HEK293 (cell line): ENCODE results near the gene CIZ1.
"Not testable (repeated sequence)": the region's sequence is repeated elsewhere in the genome, so short reads cannot be mapped to it uniquely, and the experiment has no call there.

Source experiments
- CTCF ChIA-PET: fragments of 350-600 bp; formaldehyde crosslinking; extraction: SDS; loops from one replicate; lab custom pipeline; 2021; ENCODE audit warnings: antibody characterized with exemption; lab: Yijun Ruan, JAX
- POLR2A ChIA-PET: fragments of 300-600 bp; formaldehyde crosslinking; extraction: SDS; loops from one replicate; lab custom pipeline; 2020; ENCODE audit warnings: antibody characterized with exemption, inconsistent platforms; lab: Yijun Ruan, JAX
- H3K27ac ChIP-seq: fragments of 200-500 bp; sonication (Bioruptor generic); 2 replicates; pipeline ENCODE4 v1.5.1; 2014; ENCODE audit warnings: low read depth, low read length, control low read depth, inconsistent platforms; ENCODE audit errors: extremely low read depth
- H3K36me3 ChIP-seq, 2 experiments: fragments of 200-500 bp in 1 of 2; sonication (Bioruptor generic) in 1 of 2; 1 replicate in 1 of 2; 2 replicates in 1 of 2; pipeline ENCODE4 v1.5.1; 2014 to 2017; ENCODE audit warnings: inconsistent platforms in 2 of 2, low read length in 2 of 2; ENCODE audit not compliant: control insufficient read depth in 2 of 2, insufficient read depth in 1 of 2
- H3K4me1 ChIP-seq: fragments of 200-500 bp; sonication (Bioruptor generic); 2 replicates; pipeline ENCODE4 v1.5.1; 2014; ENCODE audit warnings: mild to moderate bottlenecking, low read length, inconsistent platforms; ENCODE audit not compliant: control insufficient read depth, insufficient read depth
- H3K4me3 ChIP-seq: 2 replicates; pipeline ENCODE4 v1.5.1; 2011; ENCODE audit warnings: low read depth, mild to moderate bottlenecking, control low read depth, low read length, moderate library complexity
- H3K9me3 ChIP-seq: fragments of 200-500 bp; sonication (Bioruptor generic); 2 replicates; pipeline ENCODE4 v1.5.1; 2014; ENCODE audit warnings: low read depth, low read length, inconsistent platforms; ENCODE audit not compliant: control insufficient read depth, insufficient read depth
- BCL11B ChIP-seq: fragments of 450-650 bp; formaldehyde crosslinking; IDR thresholded peaks from 2 replicates; pipeline ENCODE4 v1.5.1; 2016; ENCODE audit warnings: low read depth, missing biosample characterization, missing genetic modification characterization
- GLIS1 ChIP-seq: fragments of 450-650 bp; formaldehyde crosslinking; IDR thresholded peaks from 2 replicates; pipeline ENCODE4 v1.5.1; 2016; ENCODE audit warnings: missing biosample characterization, missing genetic modification characterization
- KLF7 ChIP-seq: fragments of 450-650 bp; formaldehyde crosslinking; IDR thresholded peaks from 2 replicates; pipeline ENCODE4 v1.5.1; 2016; ENCODE audit warnings: missing biosample characterization, missing genetic modification characterization, borderline replicate concordance
- MEIS1 ChIP-seq: sonication (generic); formaldehyde crosslinking; IDR thresholded peaks from 2 replicates; pipeline ENCODE4 v1.8.1; 2022; ENCODE audit warnings: missing genetic modification reagents, mild to moderate bottlenecking, borderline replicate concordance
- SCRT2 ChIP-seq: fragments of 450-650 bp; formaldehyde crosslinking; IDR thresholded peaks from 2 replicates; pipeline ENCODE4 v1.5.1; 2016; ENCODE audit warnings: missing biosample characterization, missing genetic modification characterization
- ZBTB48 ChIP-seq: fragments of 450-650 bp; formaldehyde crosslinking; IDR thresholded peaks from 2 replicates; pipeline ENCODE4 v1.5.1; 2016; ENCODE audit warnings: missing biosample characterization, missing genetic modification characterization
- ZIC2 ChIP-seq: fragments of 450-650 bp; formaldehyde crosslinking; IDR thresholded peaks from 2 replicates; pipeline ENCODE4 v1.5.1; 2016; ENCODE audit warnings: missing biosample characterization, missing genetic modification characterization
- ZNF10 ChIP-seq: fragments of 450-650 bp; formaldehyde crosslinking; IDR thresholded peaks from 2 replicates; pipeline ENCODE4 v1.5.1; 2017; ENCODE audit warnings: missing biosample characterization, missing genetic modification characterization
- ZNF121 ChIP-seq: fragments of 450-650 bp; formaldehyde crosslinking; IDR thresholded peaks from 2 replicates; pipeline ENCODE4 v1.5.1; 2016; ENCODE audit warnings: missing biosample characterization, missing genetic modification characterization
- ZNF23 ChIP-seq: fragments of 450-650 bp; formaldehyde crosslinking; IDR thresholded peaks from 2 replicates; pipeline ENCODE4 v1.5.1; 2016; ENCODE audit warnings: missing biosample characterization, missing genetic modification characterization, borderline replicate concordance
- ZNF311 ChIP-seq: fragments of 450-650 bp; formaldehyde crosslinking; IDR thresholded peaks from 2 replicates; pipeline ENCODE4 v1.5.1; 2017; ENCODE audit warnings: missing biosample characterization, missing genetic modification characterization, borderline replicate concordance
- ZNF473 ChIP-seq: fragments of 450-650 bp; formaldehyde crosslinking; IDR thresholded peaks from 2 replicates; pipeline ENCODE4 v1.5.1; 2017; ENCODE audit warnings: missing biosample characterization, missing genetic modification characterization
- ZNF830 ChIP-seq: fragments of 450-650 bp; IDR thresholded peaks from 2 replicates; pipeline ENCODE4 v1.5.0; 2018; ENCODE audit warnings: missing biosample characterization, missing genetic modification characterization, low read depth, mild to moderate bottlenecking, moderate library complexity
- TF ChIP-seq, protein P1 (sequence below): fragments of 450-650 bp; formaldehyde crosslinking; IDR thresholded peaks from 2 replicates; pipeline ENCODE4 v1.5.1; 2017; ENCODE audit warnings: missing biosample characterization, missing genetic modification characterization
- TF ChIP-seq, protein P2 (sequence below): fragments of 450-650 bp; formaldehyde crosslinking; optimal IDR thresholded peaks from 2 replicates; pipeline ENCODE3; 2016; ENCODE audit warnings: missing biosample characterization, mild to moderate bottlenecking, missing genetic modification characterization

Gene CIZ1

DNA sequence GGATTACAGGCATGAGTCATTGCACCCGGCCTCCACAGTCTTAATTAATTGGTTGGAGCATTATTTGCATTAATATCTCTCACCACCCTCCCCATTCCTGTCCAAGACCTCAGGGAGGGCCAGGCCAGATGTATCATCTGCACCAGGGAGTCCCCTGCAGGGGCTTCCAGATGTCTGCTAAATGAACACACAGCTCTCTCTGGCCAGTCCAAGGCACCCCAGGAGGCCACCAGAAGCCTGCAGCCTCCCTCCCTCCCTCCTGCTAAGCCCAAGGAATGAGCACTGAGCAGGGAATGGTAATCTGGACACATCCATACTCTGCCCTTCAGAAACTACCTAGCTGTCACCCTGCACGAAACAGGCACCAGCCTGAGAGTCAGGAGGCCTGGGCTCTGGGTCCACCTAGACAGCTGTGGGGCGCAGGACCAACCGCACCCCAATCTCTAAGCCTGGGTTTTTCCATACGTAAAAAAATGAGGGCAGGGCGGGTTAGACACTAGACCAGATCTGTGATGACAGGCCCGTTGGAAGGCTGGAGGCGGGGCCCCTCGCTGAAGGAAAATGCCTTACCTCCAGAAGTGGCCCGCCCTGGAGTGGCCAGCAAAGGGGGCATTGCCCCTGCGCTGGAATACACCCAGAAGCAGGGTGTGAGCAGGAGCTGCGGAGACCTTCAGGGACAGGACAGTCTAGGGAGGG is 8.3 kb downstream of the CIZ1 start:
- CTCF ChIA-PET = interaction anchor here (0.6 to 1.5 kb wide), 8 partner anchors 8 to 65 kb away, joined by 3 to 9 read pairs (median 5); no protein-coding TSS in a partner anchor
- TF ChIP-seq ZBTB48 (tag by site-specific recombination) (no peak), ZNF830 (tag by site-specific recombination) (no peak), ZIC2 (tag by site-specific recombination) (0 out of 2 replicates have a peak, but pooled peaks have one; percentile 44), MEIS1 (CRISPR knock-in tag) (no peak), ZNF23 (tag by site-specific recombination) (no peak), GLIS1 (tag by site-specific recombination) (peak; percentile 59; the same call in 1 of the 2 replicates)
- TF ChIP-seq, protein P1, sequence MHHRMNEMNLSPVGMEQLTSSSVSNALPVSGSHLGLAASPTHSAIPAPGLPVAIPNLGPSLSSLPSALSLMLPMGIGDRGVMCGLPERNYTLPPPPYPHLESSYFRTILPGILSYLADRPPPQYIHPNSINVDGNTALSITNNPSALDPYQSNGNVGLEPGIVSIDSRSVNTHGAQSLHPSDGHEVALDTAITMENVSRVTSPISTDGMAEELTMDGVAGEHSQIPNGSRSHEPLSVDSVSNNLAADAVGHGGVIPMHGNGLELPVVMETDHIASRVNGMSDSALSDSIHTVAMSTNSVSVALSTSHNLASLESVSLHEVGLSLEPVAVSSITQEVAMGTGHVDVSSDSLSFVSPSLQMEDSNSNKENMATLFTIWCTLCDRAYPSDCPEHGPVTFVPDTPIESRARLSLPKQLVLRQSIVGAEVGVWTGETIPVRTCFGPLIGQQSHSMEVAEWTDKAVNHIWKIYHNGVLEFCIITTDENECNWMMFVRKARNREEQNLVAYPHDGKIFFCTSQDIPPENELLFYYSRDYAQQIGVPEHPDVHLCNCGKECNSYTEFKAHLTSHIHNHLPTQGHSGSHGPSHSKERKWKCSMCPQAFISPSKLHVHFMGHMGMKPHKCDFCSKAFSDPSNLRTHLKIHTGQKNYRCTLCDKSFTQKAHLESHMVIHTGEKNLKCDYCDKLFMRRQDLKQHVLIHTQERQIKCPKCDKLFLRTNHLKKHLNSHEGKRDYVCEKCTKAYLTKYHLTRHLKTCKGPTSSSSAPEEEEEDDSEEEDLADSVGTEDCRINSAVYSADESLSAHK = no peak
- Histone ChIP-seq H3K9me3 (no peaks in the 10 kb centered on the region), H3K27ac (no peak overlapping the region), H3K36me3 (peaks cover 10 to 81% of the 10 kb centered on the region in 2 experiments; a peak in 2 of 3 replicates), H3K4me1 (no peaks in the 10 kb centered on the region), H3K4me3 (no peak overlapping the region)
- POLR2A ChIA-PET = interaction anchor here (0.6 to 0.8 kb wide), 2 partner anchors 9 to 56 kb away, joined by 3 to 4 read pairs; no protein-coding TSS in a partner anchor

DNA sequence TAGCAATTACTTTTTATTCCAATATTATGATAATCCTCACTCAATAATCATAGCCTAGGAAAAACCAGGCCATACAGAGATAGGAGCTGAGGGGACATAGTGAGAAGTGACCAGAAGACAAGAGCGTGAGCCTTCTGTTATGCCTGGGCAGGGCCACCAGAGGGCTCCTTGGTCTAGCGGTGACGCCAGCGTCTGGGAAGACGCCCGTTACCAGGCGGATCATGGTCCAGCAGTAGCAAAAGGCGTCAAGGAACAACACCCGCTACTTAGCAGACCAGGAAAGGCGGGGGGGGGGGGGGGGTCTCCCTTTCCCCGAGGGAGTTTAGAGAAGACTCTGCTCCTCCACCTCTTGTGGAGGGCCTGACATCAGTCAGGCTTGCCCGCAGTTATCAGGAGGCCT is 9.9 kb downstream of the CIZ1 start:
- not testable (repeated sequence) for H3K4me3 ChIP-seq, H3K9me3 ChIP-seq, H3K27ac ChIP-seq, H3K4me1 ChIP-seq
- peaks cover 6 to 82% of the 10 kb centered on the region in 2 experiments; a peak in 2 of 3 replicates for H3K36me3 ChIP-seq
- ChIA-PET CTCF (interaction anchor here (0.6 to 1.5 kb wide), 4 partner anchors 9 to 891 kb away, joined by 4 to 6 read pairs (median 5); partner anchors contain the start of gene CIZ1), POLR2A (interaction anchor here (0.7 kb wide), 1 partner anchor 14 kb away, joined by 3 read pairs; no protein-coding TSS in a partner anchor)

DNA sequence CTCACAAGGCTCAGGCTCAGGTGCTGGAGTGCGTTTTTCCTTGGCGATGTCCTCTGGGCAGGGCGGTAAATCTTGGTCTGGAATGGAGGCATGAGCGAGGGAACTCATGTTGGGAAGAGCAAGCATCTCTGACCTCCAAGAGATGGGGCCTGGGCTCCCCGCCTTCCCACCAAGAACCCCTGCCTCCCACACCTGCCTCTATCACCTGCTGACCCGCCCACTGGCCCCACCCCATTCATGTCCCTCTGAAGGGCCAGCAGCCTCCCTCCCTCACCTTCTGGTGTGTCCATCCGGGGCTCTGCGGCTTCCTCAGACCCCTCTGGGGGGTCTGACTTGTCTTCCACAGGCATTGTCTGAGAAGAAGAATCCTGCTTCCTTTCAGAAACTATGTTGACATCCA is 10.9 kb downstream of the CIZ1 start:
- no peaks in the 10 kb centered on the region for H3K9me3 ChIP-seq
- ChIA-PET POLR2A (no interaction called here), CTCF (no interaction called here)
- H3K27ac ChIP-seq = no peak overlapping the region
- H3K4me1 ChIP-seq = no peaks in the 10 kb centered on the region
- no peak overlapping the region for H3K4me3 ChIP-seq
- TF ChIP-seq BCL11B (tag by site-specific recombination) = no peak
- TF ChIP-seq ZNF121 (tag by site-specific recombination) = no peak
- no peak for TF ChIP-seq ZNF311 (tag by site-specific recombination)
- TF ChIP-seq, protein P2, sequence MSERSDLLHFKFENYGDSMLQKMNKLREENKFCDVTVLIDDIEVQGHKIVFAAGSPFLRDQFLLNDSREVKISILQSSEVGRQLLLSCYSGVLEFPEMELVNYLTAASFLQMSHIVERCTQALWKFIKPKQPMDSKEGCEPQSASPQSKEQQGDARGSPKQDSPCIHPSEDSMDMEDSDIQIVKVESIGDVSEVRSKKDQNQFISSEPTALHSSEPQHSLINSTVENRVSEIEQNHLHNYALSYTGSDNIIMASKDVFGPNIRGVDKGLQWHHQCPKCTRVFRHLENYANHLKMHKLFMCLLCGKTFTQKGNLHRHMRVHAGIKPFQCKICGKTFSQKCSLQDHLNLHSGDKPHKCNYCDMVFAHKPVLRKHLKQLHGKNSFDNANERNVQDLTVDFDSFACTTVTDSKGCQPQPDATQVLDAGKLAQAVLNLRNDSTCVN (tag by site-specific recombination) = no peak
- no peak for TF ChIP-seq ZNF473 (tag by site-specific recombination)
- TF ChIP-seq KLF7 = no peak
- no peak for TF ChIP-seq ZNF10 (tag by site-specific recombination)
- TF ChIP-seq SCRT2 = no peak
- TF ChIP-seq, all 188 proteins: peak for 0
- peaks cover 6 to 82% of the 10 kb centered on the region in 2 experiments; a peak in 2 of 3 replicates for H3K36me3 ChIP-seq
